Ascending aorta (tissue), 2 donors: ENCODE results near the gene NSUN6. TPM values are rescaled to one million over a fixed set of nuclear protein-coding genes. Genes with fewer than 3 reads are reported as not detected.

Experiments used
- DNase-seq, 2 donors: peaks; one replicate each; pipeline ENCODE4 v3.0.0-alpha.2; 2019; ENCODE audit warnings: low spot score in 2 of 2
- H3K27ac ChIP-seq, 2 donors: fragments of 200-600 bp; sonication (generic); one replicate each; pipeline ENCODE4 v1.5.1; 2016 to 2017; ENCODE audit warnings: mild to moderate bottlenecking in 1 of 2
- H3K27me3 ChIP-seq: fragments of 200-600 bp; sonication (generic); one replicate; pipeline ENCODE4 v1.5.1; 2017
- H3K36me3 ChIP-seq, 2 donors: fragments of 200-600 bp; sonication (generic); one replicate each; pipeline ENCODE4 v1.5.1; 2016
- H3K4me1 ChIP-seq, 2 donors: fragments of 200-600 bp; sonication (generic); one replicate each; pipeline ENCODE4 v1.5.1; 2016 to 2017; ENCODE audit warnings: mild to moderate bottlenecking in 1 of 2
- H3K4me3 ChIP-seq, 2 donors: fragments of 200-600 bp; sonication (generic); one replicate each; pipeline ENCODE4 v1.5.1; 2016 to 2017; ENCODE audit warnings: mild to moderate bottlenecking in 1 of 2
- H3K9me3 ChIP-seq, 2 donors: fragments of 200-600 bp; sonication (generic); one replicate each; pipeline ENCODE4 v1.5.1; 2016
- CTCF ChIP-seq, 3 experiments: fragments of 200-600 bp in 2 of 3; fragments of 450-650 bp in 1 of 3; sonication (generic) in 2 of 3; IDR thresholded peaks; one replicate each; pipeline ENCODE4 v1.5.1; 2016 to 2019; ENCODE audit warnings: antibody characterized with exemption in 3 of 3, mild to moderate bottlenecking in 1 of 3, moderate library complexity in 1 of 3
- intact Hi-C: fragments of 100-400 bp; cut with DNase I; formaldehyde crosslinking; loops from one replicate; pipeline ENCODE4 v1.15.1; 2023
- total RNA-seq: library from RNA; depleted of rRNA; stranded (reverse); fragments of >200 nt; gene quantifications from one replicate; pipeline ENCODE4 v1.1.0, GENCODE V29; 2016

NSUN6 gene
- total RNA-seq, 1 donor from 2014 or later = 5.4 TPM

DNA sequence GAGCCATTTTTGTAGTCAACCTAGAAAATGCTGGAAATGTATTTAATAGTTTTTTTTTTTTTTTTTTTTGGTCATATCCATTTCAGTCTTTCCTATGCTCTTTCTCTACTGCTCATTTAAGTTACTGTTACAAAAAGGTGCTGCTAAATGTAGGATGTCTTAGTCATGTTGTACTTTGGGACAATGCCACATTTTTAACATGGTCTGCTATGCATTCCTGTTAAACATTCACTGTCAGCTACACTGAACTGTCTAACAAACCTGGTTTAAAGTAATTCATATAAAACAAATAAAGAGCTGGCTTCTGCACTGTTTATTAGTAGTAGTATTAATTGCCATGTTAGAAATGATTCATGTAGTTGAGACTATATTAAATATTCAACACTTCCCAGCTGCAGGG is 108.6 kb downstream of the NSUN6 start:
- intact Hi-C loops = no loop called here
- no peak overlapping the region for H3K4me3 ChIP-seq
- H3K9me3 ChIP-seq = no peaks in the 10 kb centered on the region
- peaks cover 0 to 40% of the 10 kb centered on the region in 2 donors for H3K36me3 ChIP-seq
- DNase-seq = no peak
- TF ChIP-seq CTCF (IDR thresholded peaks at IDR 0.05) = no peak
- no peaks in the 10 kb centered on the region for H3K27me3 ChIP-seq
- no peak overlapping the region for H3K27ac ChIP-seq
- H3K4me1 ChIP-seq = no peaks in the 10 kb centered on the region

DNA sequence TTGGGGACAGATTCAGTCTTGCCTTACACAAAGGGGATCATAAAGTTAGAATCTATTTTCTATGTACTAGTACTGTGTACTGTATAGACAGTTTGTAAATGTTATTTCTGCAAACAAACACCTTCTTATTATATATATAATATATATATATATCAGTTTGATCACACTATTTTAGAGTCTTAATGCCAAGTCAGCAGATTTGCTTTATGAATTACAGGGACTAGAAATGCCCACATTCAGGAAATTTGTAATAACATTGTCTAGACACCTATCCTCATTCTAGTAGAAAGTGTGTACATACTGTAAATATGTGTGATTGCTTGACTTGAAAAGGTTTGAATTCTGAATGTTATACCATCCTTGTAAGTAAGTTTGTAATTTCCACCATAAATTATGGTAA is 111.2 kb downstream of the NSUN6 start:
- Histone ChIP-seq H3K27ac (no peak overlapping the region), H3K27me3 (no peaks in the 10 kb centered on the region), H3K9me3 (no peaks in the 10 kb centered on the region), H3K36me3 (peaks cover 0 to 45% of the 10 kb centered on the region in 2 donors), H3K4me1 (no peaks in the 10 kb centered on the region), H3K4me3 (no peak overlapping the region)
- DNase-seq = no peak
- intact Hi-C loops = no loop called here
- TF ChIP-seq CTCF (IDR thresholded peaks at IDR 0.05) = no peak

- Histone ChIP-seq H3K9me3 (no peaks in the 10 kb centered on the region), H3K27me3 (no peaks in the 10 kb centered on the region), H3K4me3 (no peak overlapping the region), H3K36me3 (peaks cover 0 to 45% of the 10 kb centered on the region in 2 donors), H3K4me1 (no peaks in the 10 kb centered on the region), H3K27ac (no peak overlapping the region)
- DNase-seq = no peak
- intact Hi-C loops = no loop called here
- TF ChIP-seq CTCF (IDR thresholded peaks at IDR 0.05) = no peak
Measured at GRCh38 chr10:18539335-18539734, 112.1 kb downstream of the NSUN6 start.

DNA sequence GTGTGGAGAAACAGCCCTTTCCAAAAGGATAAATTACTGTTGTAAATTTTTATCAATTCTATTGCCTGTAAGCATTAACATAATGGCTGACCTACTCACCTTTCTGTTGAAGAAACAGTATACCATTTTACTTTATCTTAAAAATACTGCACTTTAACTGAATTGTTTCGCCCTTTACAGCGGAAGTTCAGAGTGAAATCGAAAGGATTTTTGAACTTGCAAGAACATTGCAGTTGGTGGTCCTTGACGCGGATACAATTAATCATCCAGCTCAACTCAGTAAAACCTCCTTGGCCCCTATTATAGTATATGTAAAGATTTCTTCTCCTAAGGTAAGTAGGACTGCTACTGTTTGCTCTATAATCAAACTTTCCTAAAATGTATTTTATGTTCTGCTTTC is 117.5 kb downstream of the NSUN6 start:
- Histone ChIP-seq H3K27me3 (no peaks in the 10 kb centered on the region), H3K27ac (no peak overlapping the region), H3K36me3 (peaks cover 0 to 15% of the 10 kb centered on the region in 2 donors), H3K4me1 (no peaks in the 10 kb centered on the region), H3K9me3 (no peaks in the 10 kb centered on the region), H3K4me3 (no peak overlapping the region)
- TF ChIP-seq CTCF (IDR thresholded peaks at IDR 0.05) = no peak
- DNase-seq = no peak
- intact Hi-C loops = no loop called here

- Histone ChIP-seq H3K4me3 (no peak overlapping the region), H3K27me3 (no peaks in the 10 kb centered on the region), H3K27ac (no peak overlapping the region), H3K4me1 (no peaks in the 10 kb centered on the region), H3K36me3 (peaks cover 0 to 6% of the 10 kb centered on the region in 2 donors), H3K9me3 (no peaks in the 10 kb centered on the region)
- intact Hi-C loops = no loop called here
- TF ChIP-seq CTCF (IDR thresholded peaks at IDR 0.05) = no peak
- no peak for DNase-seq
Measured at GRCh38 chr10:18532881-18533535, 118.4 kb downstream of the NSUN6 start.

DNA sequence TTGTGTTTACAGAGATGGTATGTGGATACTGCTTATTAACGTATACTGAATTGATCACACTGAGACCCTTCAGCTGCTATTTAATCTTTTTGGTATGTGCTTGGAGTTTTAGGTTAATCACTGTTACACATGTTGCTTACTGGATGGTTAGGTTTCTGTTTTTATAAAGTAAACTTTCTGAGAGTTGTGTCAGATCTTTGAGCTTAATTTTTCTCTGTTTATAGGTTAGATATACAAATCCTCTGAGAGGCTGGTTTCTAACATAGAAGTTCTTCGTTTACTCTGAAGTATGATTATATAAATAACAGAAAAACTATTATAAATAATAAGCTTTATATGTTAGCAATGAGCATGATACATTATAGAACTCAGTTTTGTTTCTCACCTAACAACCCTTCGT is 123.1 kb downstream of the NSUN6 start:
- TF ChIP-seq CTCF (IDR thresholded peaks at IDR 0.05) = no peak
- intact Hi-C loops = no loop called here
- Histone ChIP-seq H3K36me3 (peaks cover 0 to 5% of the 10 kb centered on the region in 2 donors), H3K4me1 (no peaks in the 10 kb centered on the region), H3K9me3 (no peaks in the 10 kb centered on the region), H3K27me3 (no peaks in the 10 kb centered on the region), H3K27ac (no peak overlapping the region), H3K4me3 (no peak overlapping the region)
- DNase-seq = no peak
